GM18907 (cell line): ENCODE measurements around the gene CDK18.
A peak's percentile ranks its signal among the peaks of the same experiment; 100 is the strongest.
"Not testable (repeated sequence)": the region's sequence is repeated elsewhere in the genome, so short reads cannot be mapped to it uniquely, and the experiment has no call there.

Experiments
- ATAC-seq: cut with Tn5 transposase; IDR thresholded peaks from one replicate; pipeline ENCODE4 v1.9.1; 2021; ENCODE audit warnings: mild to moderate bottlenecking, moderate library complexity; ENCODE audit not compliant: unreplicated experiment

The CDK18 gene

GRCh38 chr1:205480349-205480985 is 24.0 kb upstream of the CDK18 start:
- ATAC-seq = peak; percentile 50

GRCh38 chr1:205481218-205481617 is 23.3 kb upstream of the CDK18 start:
- no peak for ATAC-seq

GRCh38 chr1:205481629-205482151 is 22.8 kb upstream of the CDK18 start:
- no peak for ATAC-seq

- not testable (repeated sequence) for ATAC-seq
Measured at GRCh38 chr1:205482587-205482986, 21.9 kb upstream of the CDK18 start.

GRCh38 chr1:205483372-205483771 is 21.1 kb upstream of the CDK18 start:
- no peak for ATAC-seq

GRCh38 chr1:205484985-205485967 is 19.2 kb upstream of the CDK18 start:
- peak; percentile 66 for ATAC-seq

GRCh38 chr1:205486258-205486657 is 18.2 kb upstream of the CDK18 start:
- no peak for ATAC-seq

- peak; percentile 47 for ATAC-seq
Measured at GRCh38 chr1:205488074-205488723, 16.3 kb upstream of the CDK18 start.

- no peak for ATAC-seq
Measured at GRCh38 chr1:205491794-205492193, 12.7 kb upstream of the CDK18 start.

GRCh38 chr1:205492201-205492667 is 12.2 kb upstream of the CDK18 start:
- ATAC-seq = no peak

- ATAC-seq = no peak
Measured at GRCh38 chr1:205492774-205493173, 11.7 kb upstream of the CDK18 start.

- no peak for ATAC-seq
Measured at GRCh38 chr1:205493241-205494085, 11.0 kb upstream of the CDK18 start.

- ATAC-seq = no peak
Measured at GRCh38 chr1:205494115-205494514, 10.4 kb upstream of the CDK18 start.

- ATAC-seq = no peak
Measured at GRCh38 chr1:205495237-205495823, 9.1 kb upstream of the CDK18 start.

- no peak for ATAC-seq
Measured at GRCh38 chr1:205496661-205497060, 7.8 kb upstream of the CDK18 start.

GRCh38 chr1:205497351-205497750 is 7.1 kb upstream of the CDK18 start:
- ATAC-seq = no peak

- ATAC-seq = no peak
Measured at GRCh38 chr1:205499789-205500188, 4.7 kb upstream of the CDK18 start.

- ATAC-seq = no peak
Measured at GRCh38 chr1:205500240-205501233, 3.9 kb upstream of the CDK18 start.
